Endometrium (tissue), 2 donors: ENCODE data around the gene TRIM26.

ENCODE experiments used
- FAIRE-seq: peaks from 2 replicates; lab custom pipeline; 2012; peaks lifted over from hg19 to GRCh38; lab: Jason Lieb, UNC
- donor health status: control.
- donor health status: control.

TRIM26 gene

GRCh38 chr6:30207619-30208295 lies 5.4 kb downstream of the TRIM26 start:
- FAIRE-seq, result no peak

GRCh38 chr6:30206799-30207618 lies 6.2 kb downstream of the TRIM26 start:
- no peak for FAIRE-seq

GRCh38 chr6:30206152-30206551 lies 7.1 kb downstream of the TRIM26 start:
- FAIRE-seq, result no peak

- FAIRE-seq, result no peak
These were observed 9.1 kb downstream of the TRIM26 start for GRCh38 chr6:30204116-30204515.

- no peak for FAIRE-seq
These were observed 10.8 kb downstream of the TRIM26 start for GRCh38 chr6:30202366-30202765.

- FAIRE-seq, result no peak
These were observed 12.5 kb downstream of the TRIM26 start for GRCh38 chr6:30200551-30201281.

GRCh38 chr6:30198166-30199084 lies 14.8 kb downstream of the TRIM26 start:
- no peak for FAIRE-seq

- no peak for FAIRE-seq
These were observed 16.8 kb downstream of the TRIM26 start for GRCh38 chr6:30196376-30196775.

GRCh38 chr6:30195951-30196350 lies 17.3 kb downstream of the TRIM26 start:
- no peak for FAIRE-seq

- FAIRE-seq, result no peak
These were observed 18.2 kb downstream of the TRIM26 start for GRCh38 chr6:30194797-30195690.

- no peak for FAIRE-seq
These were observed 21.1 kb downstream of the TRIM26 start for GRCh38 chr6:30192076-30192475.

- FAIRE-seq, result no peak
These were observed 24.7 kb downstream of the TRIM26 start for GRCh38 chr6:30188541-30188940.

GRCh38 chr6:30185846-30186484 lies 27.2 kb downstream of the TRIM26 start:
- FAIRE-seq, result no peak

- FAIRE-seq, result no peak
These were observed 28.7 kb downstream of the TRIM26 start for GRCh38 chr6:30184417-30185031.

GRCh38 chr6:30180145-30180544 lies 33.1 kb downstream of the TRIM26 start:
- FAIRE-seq, result no peak

- FAIRE-seq, result no peak
These were observed 34.4 kb downstream of the TRIM26 start for GRCh38 chr6:30178837-30179236.

- no peak for FAIRE-seq
These were observed 37.4 kb downstream of the TRIM26 start for GRCh38 chr6:30175765-30176164.

GRCh38 chr6:30172681-30173080 lies 40.5 kb downstream of the TRIM26 start:
- no peak for FAIRE-seq

- FAIRE-seq, result no peak
These were observed 41.3 kb downstream of the TRIM26 start for GRCh38 chr6:30171677-30172471.
